Ishikawa (cell line): ENCODE data around the gene AK5.

Source experiments
- CREB1 ChIP-seq: IDR thresholded peaks from 2 replicates; pipeline ENCODE4 v1.6.1; 2012; ENCODE audit warnings: low read depth
- EP300 ChIP-seq: IDR thresholded peaks from 2 replicates; pipeline ENCODE4 v1.6.1; 2012; ENCODE audit warnings: borderline replicate concordance
- NFIC ChIP-seq: IDR thresholded peaks from 2 replicates; pipeline ENCODE4 v1.6.1; 2012
- RAD21 ChIP-seq: IDR thresholded peaks from 2 replicates; pipeline ENCODE4 v1.6.1; 2012; ENCODE audit warnings: low read depth
- TAF1 ChIP-seq: IDR thresholded peaks from 2 replicates; pipeline ENCODE4 v1.6.1; 2012; ENCODE audit warnings: low read depth, mild to moderate bottlenecking
- TCF12 ChIP-seq: IDR thresholded peaks from 2 replicates; pipeline ENCODE4 v1.6.1; 2012; ENCODE audit warnings: low read depth
- ZBTB7A ChIP-seq: IDR thresholded peaks from 2 replicates; pipeline ENCODE4 v1.6.1; 2012; ENCODE audit warnings: low read depth
- TF ChIP-seq, protein P1 (sequence below): IDR thresholded peaks from 2 replicates; pipeline ENCODE4 v1.6.1; 2012
- TF ChIP-seq, protein P2 (sequence below): IDR thresholded peaks from 2 replicates; pipeline ENCODE4 v1.6.1; 2012

DNA sequence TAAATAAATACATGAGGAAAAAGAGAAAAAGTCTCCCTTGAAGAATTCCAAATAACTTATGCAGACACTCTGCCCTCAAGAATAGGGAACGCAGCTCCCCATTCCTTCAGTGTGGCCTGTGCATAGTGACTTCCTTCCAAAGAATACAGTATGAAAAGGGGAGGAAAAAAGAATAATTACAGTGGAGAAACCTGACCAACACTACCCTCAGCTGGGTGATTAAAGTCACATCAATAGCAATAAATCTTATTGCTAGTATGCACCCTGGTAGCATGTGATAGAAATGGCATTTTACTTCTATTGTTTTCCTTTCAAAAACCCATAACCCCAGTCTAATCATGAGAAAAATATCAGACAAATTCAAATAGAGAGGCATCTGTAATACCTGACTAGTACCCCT, 315.5 kb downstream of the AK5 start:
- no peak for TF ChIP-seq CREB1
- no peak for TF ChIP-seq NFIC
- TF ChIP-seq, protein P1, sequence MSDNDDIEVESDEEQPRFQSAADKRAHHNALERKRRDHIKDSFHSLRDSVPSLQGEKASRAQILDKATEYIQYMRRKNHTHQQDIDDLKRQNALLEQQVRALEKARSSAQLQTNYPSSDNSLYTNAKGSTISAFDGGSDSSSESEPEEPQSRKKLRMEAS: no peak
- TF ChIP-seq EP300: no peak
- no peak for TF ChIP-seq TAF1
- no peak for TF ChIP-seq TCF12
- no peak for TF ChIP-seq ZBTB7A
- TF ChIP-seq RAD21: no peak
- TF ChIP-seq, protein P2, sequence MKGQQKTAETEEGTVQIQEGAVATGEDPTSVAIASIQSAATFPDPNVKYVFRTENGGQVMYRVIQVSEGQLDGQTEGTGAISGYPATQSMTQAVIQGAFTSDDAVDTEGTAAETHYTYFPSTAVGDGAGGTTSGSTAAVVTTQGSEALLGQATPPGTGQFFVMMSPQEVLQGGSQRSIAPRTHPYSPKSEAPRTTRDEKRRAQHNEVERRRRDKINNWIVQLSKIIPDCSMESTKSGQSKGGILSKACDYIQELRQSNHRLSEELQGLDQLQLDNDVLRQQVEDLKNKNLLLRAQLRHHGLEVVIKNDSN: no peak
